DOHH2 (cell line): ENCODE measurements around the gene ATP6V0A1.

Experiments
- H3F3A ChIP-seq: fragments of 200-600 bp; sonication (generic), shearing (Covaris generic); 2 replicates; pipeline ENCODE4 v1.6.0; 2016; ENCODE audit warnings: antibody characterized with exemption, mild to moderate bottlenecking; ENCODE audit not compliant: control insufficient read depth, insufficient read depth
- H3K27ac ChIP-seq: fragments of 200-600 bp; sonication (generic); 2 replicates; pipeline ENCODE4 v1.5.1; 2014; ENCODE audit warnings: low read depth, mild to moderate bottlenecking, low read length, moderate library complexity
- H3K27me3 ChIP-seq: fragments of 200-600 bp; sonication (generic); 2 replicates; pipeline ENCODE4 v1.6.1; 2014; ENCODE audit warnings: mild to moderate bottlenecking, low read length, mixed read lengths; ENCODE audit not compliant: control insufficient read depth
- H3K36me3 ChIP-seq: fragments of 200-600 bp; sonication (generic); 2 replicates; pipeline ENCODE4 v1.6.1; 2014; ENCODE audit warnings: mild to moderate bottlenecking, low read length, moderate library complexity, mixed read lengths; ENCODE audit not compliant: control insufficient read depth
- H3K4me1 ChIP-seq: fragments of 200-600 bp; sonication (generic); 2 replicates; pipeline ENCODE4 v1.6.1; 2014; ENCODE audit warnings: mild to moderate bottlenecking, low read length, mixed read lengths; ENCODE audit not compliant: control insufficient read depth
- H3K4me2 ChIP-seq: fragments of 200-600 bp; sonication (generic); 2 replicates; pipeline ENCODE4 v1.6.0; 2014; ENCODE audit warnings: mild to moderate bottlenecking, low read length, moderate library complexity
- H3K4me3 ChIP-seq: fragments of 200-600 bp; sonication (generic); 2 replicates; pipeline ENCODE4 v1.5.1; 2014; ENCODE audit warnings: mild to moderate bottlenecking, low read length, mixed read lengths
- H3K79me2 ChIP-seq: fragments of 200-600 bp; sonication (generic); 2 replicates; pipeline ENCODE4 v1.6.1; 2014; ENCODE audit warnings: mild to moderate bottlenecking, low read length, mixed read lengths; ENCODE audit not compliant: control insufficient read depth
- H3K9me2 ChIP-seq: fragments of 200-600 bp; sonication (generic); replicated peaks from 2 replicates; pipeline ENCODE4 v1.6.1; 2014; ENCODE audit warnings: mild to moderate bottlenecking, low read length, mixed read lengths; ENCODE audit not compliant: control insufficient read depth
- H3K9me3 ChIP-seq: fragments of 200-600 bp; sonication (generic); 2 replicates; pipeline ENCODE4 v1.6.1; 2014; ENCODE audit warnings: antibody characterized with exemption, low read length, mixed read lengths; ENCODE audit not compliant: control insufficient read depth, insufficient read depth
- H4K20me1 ChIP-seq: fragments of 200-600 bp; sonication (generic); 2 replicates; pipeline ENCODE4 v1.6.0; 2014; ENCODE audit warnings: low read depth, mild to moderate bottlenecking, antibody characterized with exemption, low read length, moderate library complexity; ENCODE audit not compliant: control insufficient read depth, insufficient read depth
- CTCF ChIP-seq: fragments of 200-600 bp; sonication (generic); IDR thresholded peaks from one replicate; pipeline ENCODE4 v1.5.1; 2014; ENCODE audit warnings: antibody characterized with exemption, mild to moderate bottlenecking, low read depth, low read length; ENCODE audit not compliant: poor library complexity, severe bottlenecking
- EZH2phosphoT487 ChIP-seq: fragments of 200-600 bp; sonication (generic); IDR thresholded peaks from 2 replicates; pipeline ENCODE4 v1.6.1; 2017; ENCODE audit warnings: borderline replicate concordance, mild to moderate bottlenecking, antibody characterized with exemption, low read length, moderate library complexity, mixed read lengths

The ATP6V0A1 gene

GRCh38 chr17:42484304-42484703, 25.6 kb downstream of the ATP6V0A1 start:
- H4K20me1 ChIP-seq = no peaks in the 10 kb centered on the region
- H3K27me3 ChIP-seq = peaks cover 13% of the 10 kb centered on the region
- H3K4me1 ChIP-seq = no peaks in the 10 kb centered on the region
- no peaks in the 10 kb centered on the region for H3F3A ChIP-seq
- no peaks in the 10 kb centered on the region for H3K9me3 ChIP-seq
- H3K4me2 ChIP-seq = no peak overlapping the region
- no peaks in the 10 kb centered on the region for H3K36me3 ChIP-seq
- no peak overlapping the region for H3K4me3 ChIP-seq
- no peak overlapping the region for H3K27ac ChIP-seq
- H3K9me2 ChIP-seq = no peaks in the 10 kb centered on the region
- no peaks in the 10 kb centered on the region for H3K79me2 ChIP-seq
- TF ChIP-seq CTCF (no peak), EZH2phosphoT487 (no peak)

GRCh38 chr17:42485680-42486079, 27.0 kb downstream of the ATP6V0A1 start:
- no peak overlapping the region for H3K27ac ChIP-seq
- H3K27me3 ChIP-seq = peaks cover 9% of the 10 kb centered on the region
- TF ChIP-seq CTCF (no peak), EZH2phosphoT487 (no peak)
- H3K4me2 ChIP-seq = no peak overlapping the region
- no peaks in the 10 kb centered on the region for H3K36me3 ChIP-seq
- no peaks in the 10 kb centered on the region for H3K4me1 ChIP-seq
- H4K20me1 ChIP-seq = no peaks in the 10 kb centered on the region
- H3K79me2 ChIP-seq = no peaks in the 10 kb centered on the region
- H3F3A ChIP-seq = no peaks in the 10 kb centered on the region
- H3K9me2 ChIP-seq = no peaks in the 10 kb centered on the region
- no peak overlapping the region for H3K4me3 ChIP-seq
- H3K9me3 ChIP-seq = no peaks in the 10 kb centered on the region

- no peaks in the 10 kb centered on the region for H3K4me1 ChIP-seq
- no peaks in the 10 kb centered on the region for H3K79me2 ChIP-seq
- H3K9me2 ChIP-seq = no peaks in the 10 kb centered on the region
- H4K20me1 ChIP-seq = no peaks in the 10 kb centered on the region
- no peaks in the 10 kb centered on the region for H3F3A ChIP-seq
- no peak for TF ChIP-seq CTCF
- no peak for TF ChIP-seq EZH2phosphoT487
- H3K27ac ChIP-seq = no peak overlapping the region
- no peaks in the 10 kb centered on the region for H3K36me3 ChIP-seq
- H3K9me3 ChIP-seq = no peaks in the 10 kb centered on the region
- peaks cover 9% of the 10 kb centered on the region for H3K27me3 ChIP-seq
- no peak overlapping the region for H3K4me3 ChIP-seq
- no peak overlapping the region for H3K4me2 ChIP-seq
Measured at GRCh38 chr17:42488032-42488431, 29.4 kb downstream of the ATP6V0A1 start.

GRCh38 chr17:42493319-42493718, 34.6 kb downstream of the ATP6V0A1 start:
- no peaks in the 10 kb centered on the region for H3K36me3 ChIP-seq
- H3K9me2 ChIP-seq = no peaks in the 10 kb centered on the region

More at GRCh38 chr17:42493319-42493718, 34.6 kb downstream of the ATP6V0A1 start:
- no peak overlapping the region for H3K4me3 ChIP-seq
- H3K9me3 ChIP-seq = no peaks in the 10 kb centered on the region
- H3K27me3 ChIP-seq = peaks cover 10% of the 10 kb centered on the region; the same call in 1 of the 2 replicates
- H3K27ac ChIP-seq = no peak overlapping the region
- H3K79me2 ChIP-seq = no peaks in the 10 kb centered on the region
- H3F3A ChIP-seq = no peaks in the 10 kb centered on the region
- H3K4me1 ChIP-seq = peaks cover 3% of the 10 kb centered on the region; the same call in 1 of the 2 replicates
- no peak for TF ChIP-seq EZH2phosphoT487
- TF ChIP-seq CTCF = no peak
- no peak overlapping the region for H3K4me2 ChIP-seq
- no peaks in the 10 kb centered on the region for H4K20me1 ChIP-seq
